GM21360 (cell line): Measurements from ENCODE around the gene LRRC4.

Experiments used
- ATAC-seq: cut with Tn5 transposase; IDR thresholded peaks from one replicate; pipeline ENCODE4 v1.9.1; 2021; ENCODE audit warnings: mild to moderate bottlenecking, moderate library complexity; ENCODE audit not compliant: unreplicated experiment

The LRRC4 gene

DNA sequence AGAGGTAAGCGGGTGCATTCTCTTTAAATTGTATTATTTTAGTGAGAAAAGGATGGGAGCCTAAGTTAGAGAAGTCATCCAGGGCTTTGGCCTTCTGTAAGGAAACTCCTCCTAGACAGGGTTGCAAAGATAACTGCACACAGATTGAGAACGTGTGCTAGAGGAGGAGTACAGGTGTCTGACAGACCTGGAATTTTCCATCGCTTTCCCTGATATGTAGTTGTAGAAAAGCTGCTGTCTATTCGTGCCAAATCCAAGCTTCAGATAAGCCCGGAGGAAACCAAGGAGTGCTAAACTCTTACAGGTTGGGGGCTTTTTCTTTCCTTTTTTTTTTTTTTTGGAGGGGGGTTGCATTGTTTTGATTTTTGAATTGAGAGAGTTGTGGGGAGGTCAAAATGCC, 23.1 kb downstream of the LRRC4 start:
- no peak for ATAC-seq

DNA sequence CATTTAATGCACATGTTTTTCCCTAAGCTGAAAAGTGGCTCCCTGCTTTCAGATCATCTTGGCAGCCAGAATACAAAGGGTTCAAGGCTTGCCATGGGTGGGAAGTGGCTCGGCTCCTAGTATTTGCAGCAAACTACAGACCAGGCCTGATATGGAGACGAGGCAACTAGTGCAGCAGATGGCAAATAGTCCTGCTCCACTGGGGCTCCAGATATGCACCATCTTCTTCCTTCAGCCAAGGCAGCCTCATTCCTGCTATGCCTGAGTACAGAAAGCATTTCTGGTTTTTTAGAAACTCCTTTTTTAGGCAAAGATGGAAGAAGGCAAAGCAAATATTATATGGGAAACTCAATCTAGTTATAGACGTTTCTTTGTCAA, 23.9 kb downstream of the LRRC4 start:
- ATAC-seq, result no peak

DNA sequence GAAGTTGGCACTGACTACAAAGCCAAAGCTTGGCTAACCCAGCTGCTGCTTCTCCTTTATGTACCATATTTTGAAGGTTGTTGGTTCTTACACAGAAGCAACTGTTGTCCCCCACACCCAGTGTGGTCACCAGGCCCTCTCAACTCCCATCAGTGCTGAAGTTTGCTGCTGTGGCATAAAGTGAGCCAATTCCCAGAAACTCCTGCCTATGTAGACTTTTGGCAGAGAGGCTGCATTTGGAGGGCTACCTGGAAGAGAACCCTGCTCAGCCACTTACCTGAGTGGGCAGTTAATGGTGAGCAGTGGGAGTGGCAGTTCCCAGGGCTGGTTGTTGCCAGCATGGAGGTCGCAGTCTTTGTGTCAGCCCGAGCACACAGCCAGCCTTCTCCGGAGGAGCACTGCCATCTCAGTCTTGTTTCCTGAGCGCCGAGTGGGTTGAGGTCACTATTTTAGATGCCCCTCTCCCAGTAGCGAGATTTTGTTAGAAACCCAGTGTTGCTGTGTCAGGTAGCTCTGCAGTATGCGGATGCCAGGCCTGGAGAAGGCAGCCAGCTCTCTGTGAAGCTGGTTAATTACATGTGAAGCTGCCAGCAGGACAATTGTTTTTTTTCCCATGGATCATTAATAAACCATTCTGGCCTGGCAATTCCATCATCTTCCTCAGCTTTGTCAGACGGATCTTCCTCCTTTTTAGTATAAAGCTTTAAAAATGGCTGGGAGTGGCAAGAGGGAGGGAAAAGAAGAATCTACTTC, 24.5 kb downstream of the LRRC4 start:
- no peak for ATAC-seq

DNA sequence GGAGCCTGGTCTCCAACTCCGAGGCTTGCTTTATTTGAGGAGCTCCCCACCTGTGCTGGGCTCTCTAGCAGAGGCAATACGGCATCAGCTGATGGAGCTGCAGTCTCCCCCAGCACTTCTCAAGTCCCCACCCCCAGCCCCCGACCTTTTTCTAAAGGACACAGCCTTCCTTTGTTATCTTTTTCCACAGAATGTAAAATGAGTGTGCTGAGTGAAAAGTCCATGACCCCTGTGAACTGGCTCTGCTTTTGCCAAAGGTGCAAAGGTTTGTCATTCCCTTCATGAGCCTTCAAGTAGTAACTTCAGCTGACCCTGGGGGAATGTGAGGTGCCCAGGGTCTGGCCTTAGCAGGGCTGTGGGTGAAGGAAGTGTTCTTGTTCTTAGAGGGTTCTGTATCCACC, 25.5 kb downstream of the LRRC4 start:
- no peak for ATAC-seq

DNA sequence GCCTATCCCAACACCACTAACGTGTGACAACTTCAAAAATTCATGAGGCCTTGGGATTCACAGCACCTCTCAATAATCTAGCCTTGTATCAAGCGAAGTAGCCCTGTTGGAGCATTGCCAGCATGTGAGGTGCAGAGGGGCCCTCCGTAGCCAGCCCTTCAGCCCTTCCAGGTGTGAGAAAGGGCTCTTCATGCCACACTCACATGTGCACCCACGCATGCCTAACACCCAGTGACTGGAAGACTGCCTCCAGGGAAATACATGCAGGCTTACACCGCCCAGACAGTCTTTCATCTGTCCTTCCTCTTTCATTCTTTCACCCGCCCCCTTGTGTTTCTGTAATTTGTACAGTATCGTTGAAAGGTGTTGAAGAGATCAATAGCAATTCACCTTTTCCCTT, 26.1 kb downstream of the LRRC4 start:
- no peak for ATAC-seq

DNA sequence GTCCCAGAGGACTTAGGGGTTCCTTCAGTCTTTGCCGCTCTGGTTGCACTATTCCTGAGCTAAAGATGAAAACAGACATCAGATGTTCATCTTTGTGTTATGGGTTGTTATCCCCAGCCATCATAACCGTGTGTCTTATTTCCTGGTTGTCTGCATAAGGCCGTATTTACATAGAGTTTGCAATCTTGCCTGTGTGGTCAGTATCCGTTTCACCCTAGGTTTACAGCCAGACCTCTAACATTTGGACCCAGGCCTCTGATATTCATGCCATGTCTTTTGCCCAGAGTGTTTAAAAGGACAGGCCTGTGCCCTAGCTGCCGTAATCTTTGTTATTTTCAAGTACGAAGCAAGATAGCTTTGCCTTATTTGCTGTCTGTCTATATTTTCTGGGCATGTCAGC, 26.6 kb downstream of the LRRC4 start:
- ATAC-seq, result no peak

DNA sequence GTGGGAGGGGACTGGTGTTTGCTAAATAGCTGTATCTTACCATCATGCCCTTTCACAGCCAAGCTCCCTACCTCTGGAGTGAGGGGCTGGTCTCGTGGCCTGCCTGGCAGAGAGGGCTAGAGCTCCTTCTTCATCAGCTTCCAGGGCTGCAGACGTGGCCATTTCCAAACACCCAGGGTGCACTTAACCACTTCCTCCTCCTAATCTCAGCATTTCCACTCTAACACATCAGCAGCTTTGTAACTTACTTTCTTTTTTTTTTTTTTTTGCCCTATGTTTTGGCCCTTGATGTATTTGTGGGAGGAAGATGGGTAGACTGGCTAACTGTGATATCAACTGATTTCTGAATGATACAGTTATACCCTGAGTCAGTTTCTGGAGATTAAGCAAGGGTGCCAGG, 27.4 kb downstream of the LRRC4 start:
- ATAC-seq, result no peak

DNA sequence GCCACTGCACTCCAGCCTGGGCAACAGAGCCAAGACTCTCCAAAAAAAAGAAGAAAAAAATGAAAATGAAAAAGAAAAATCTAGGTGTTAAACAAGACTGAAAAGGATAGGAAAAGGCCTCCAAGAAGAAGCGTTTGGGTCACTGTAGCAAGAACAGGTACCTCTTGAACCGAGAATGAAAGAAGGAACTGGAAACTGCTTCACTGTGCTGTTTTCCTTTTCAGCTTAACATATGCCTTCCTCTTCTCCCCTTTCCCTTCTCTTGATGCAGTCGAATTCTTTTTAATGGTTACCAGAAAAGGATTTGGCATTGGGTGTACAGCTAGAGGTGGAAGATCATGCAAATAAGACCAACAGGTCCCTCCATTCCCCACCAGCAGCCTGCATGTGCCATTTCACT, 28.1 kb downstream of the LRRC4 start:
- peak; percentile 66 for ATAC-seq

DNA sequence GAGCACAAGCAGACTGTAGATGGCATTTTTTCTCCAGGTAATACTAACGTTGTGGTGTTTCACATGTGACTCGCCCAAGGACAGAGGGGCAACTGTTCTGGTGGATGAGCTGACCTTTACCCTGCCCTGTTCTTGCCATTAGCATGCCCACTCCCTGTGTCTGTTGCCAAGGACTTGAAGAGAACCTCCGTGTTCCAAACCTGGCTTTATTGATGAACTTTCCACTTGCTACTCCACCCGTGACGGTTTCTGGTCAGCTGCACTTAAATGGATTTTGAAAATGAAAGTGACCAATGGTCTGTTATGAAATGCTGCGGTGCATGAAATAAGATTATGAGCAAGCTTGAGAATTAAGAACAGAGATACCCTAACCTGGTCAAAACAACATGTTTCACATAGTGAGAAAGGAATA, 30.4 kb downstream of the LRRC4 start:
- no peak for ATAC-seq

DNA sequence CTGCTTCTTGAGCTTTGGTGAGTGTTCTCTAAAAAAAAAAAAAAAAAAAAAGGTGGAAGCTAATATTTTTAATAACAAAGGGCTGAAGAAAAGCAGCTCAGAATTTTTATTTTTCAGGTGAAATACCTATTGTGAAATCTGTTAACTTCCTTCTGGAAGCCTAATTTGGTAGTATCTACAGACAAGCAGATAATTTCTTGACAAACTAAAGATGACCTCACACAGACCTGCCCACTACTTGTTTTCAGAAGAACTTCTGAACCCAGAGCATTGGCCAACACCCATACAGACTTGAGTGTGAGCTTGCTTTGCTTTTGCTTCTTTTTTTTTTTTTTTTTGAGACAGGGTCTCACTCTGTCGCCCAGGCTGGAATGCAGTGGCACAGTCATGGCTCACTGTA, 31.2 kb downstream of the LRRC4 start:
- no peak for ATAC-seq

DNA sequence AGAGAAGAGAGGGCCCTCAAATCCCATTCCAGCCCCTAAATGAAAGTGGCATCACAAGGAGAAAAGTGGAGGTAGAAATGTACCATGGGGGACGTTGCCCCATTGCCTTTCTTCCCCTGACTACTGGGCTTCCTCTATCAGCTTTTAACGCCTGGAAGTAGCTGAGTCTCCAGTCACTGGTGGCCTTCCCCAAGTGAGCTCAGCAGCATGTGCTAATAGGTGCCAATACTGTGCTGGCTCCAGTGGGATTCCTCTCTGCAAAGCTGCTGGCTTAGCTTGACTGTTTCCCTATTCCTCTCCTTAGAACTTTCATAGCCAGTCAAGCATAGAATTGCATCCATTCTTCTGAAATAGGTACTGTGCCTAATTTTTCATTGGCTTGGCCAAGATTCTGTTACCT, 32.6 kb downstream of the LRRC4 start:
- ATAC-seq, result no peak

DNA sequence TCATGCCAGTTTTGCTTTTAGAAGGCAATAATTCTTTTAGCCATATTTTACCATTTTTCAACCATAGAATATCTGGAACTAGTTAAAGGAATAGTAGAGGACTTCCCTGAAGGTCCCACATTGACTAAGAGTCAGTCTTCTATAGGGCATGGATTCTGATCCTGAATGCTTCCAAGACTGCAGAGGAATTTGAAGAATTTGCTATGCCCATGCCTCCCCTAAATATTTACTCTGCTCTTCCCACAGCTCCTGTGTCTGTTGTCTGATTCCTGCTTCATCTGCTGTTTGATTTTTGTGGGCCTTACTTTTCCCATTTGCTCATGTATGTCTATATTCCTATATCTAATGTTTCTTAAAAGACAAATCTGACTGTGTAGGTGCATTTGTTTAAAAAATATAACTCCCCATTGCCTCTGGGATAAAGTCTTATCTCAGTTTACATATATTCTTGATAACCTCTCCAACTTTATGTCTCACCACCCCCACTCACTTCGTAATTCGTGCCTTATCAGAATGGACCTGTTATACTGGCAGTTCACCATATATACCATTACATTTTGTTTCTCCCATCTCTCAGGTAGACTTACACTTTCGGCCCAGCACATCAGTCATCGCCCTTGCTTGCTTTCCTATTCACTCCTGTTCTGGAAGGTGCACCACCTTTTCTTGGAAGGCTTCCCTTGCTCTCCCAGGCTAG, 33.9 kb downstream of the LRRC4 start:
- ATAC-seq, result no peak

DNA sequence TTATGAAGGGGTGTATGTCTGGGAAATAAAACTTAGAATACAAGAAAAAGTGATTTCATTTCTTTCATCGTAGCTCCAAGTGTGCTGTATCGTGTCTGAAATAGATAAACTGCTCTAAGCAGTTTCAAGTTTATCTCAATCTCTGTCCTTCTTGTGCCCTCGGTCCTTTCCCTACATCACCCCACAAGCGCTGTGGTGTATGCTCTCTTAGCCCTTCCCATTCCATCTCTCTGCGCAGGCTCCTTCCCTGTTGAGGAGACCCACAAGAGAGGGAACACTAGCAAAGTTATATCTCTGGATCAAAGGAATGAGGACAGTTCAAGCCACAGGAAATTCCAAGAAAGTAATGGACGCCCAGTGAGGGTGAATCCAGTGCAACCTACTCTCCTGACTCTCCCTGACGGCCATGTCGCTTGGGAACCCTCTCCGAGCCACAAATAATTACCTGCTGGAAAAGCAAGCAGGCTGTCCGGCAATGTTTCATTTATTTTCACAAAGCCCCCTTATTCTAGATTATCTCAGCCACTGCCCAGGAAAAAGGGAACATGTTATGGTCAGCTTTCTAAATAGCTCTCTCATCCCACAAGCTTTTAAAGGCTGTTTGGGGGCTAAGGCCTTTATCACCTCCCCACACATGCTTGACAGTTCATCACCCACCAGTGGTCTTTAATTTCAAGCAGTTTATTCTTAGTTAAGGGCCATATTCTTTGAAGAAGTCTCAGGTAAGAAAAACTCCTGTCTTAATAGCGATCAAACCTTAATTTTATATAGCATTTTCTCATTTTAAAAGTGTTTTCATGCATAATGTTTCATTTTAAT, 34.8 kb downstream of the LRRC4 start:
- no peak for ATAC-seq

DNA sequence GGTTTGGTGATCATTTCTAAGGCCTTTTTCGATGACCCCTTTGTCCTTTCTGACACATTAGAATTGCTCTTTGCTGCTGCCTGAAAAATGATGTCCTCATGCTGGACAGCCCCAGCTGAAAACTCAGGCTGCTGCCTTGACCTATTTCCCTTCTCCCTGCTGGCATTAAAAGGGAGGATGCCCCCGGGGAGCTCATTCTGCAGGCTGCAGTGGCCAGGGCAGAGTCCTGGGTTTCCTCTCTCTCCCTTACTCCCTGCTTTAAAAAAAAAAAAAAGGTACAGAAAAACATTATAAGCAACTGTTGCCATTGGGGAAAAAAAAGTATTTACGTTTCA, 35.4 kb downstream of the LRRC4 start:
- ATAC-seq, result no peak

DNA sequence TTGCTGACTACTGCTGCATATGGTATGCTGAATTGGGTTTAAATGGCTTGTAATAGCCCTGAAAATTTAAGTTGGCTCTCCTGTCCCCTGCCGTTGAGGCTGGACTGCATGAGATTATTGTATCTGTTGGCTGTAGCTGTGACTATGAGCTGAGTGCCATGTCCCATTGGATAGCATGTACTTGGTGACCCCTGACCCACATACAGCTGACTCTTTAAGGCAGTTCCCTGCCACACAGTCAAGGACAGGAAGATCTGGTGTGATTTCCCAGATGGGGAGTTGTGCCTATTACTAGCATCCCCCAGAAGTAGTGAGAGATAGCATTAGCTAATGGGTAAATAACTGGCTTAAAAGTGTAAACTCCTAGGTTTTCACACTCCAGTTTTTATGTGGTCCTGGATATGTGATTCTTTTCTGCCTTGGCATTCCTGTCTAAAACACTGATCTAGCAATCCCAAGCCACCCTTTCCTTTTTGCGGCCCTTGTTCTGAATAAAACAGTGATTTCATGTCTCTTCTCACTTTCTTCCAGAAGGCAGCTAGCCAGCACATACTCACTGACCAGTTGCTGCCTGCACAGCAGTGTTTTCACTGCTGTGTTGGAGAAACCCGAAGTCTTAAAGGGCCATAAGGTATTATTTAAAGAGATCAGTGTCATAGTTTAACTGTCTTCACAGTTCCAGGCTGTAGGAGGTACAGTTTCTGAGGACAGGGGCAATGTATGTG, 35.9 kb downstream of the LRRC4 start:
- no peak for ATAC-seq

DNA sequence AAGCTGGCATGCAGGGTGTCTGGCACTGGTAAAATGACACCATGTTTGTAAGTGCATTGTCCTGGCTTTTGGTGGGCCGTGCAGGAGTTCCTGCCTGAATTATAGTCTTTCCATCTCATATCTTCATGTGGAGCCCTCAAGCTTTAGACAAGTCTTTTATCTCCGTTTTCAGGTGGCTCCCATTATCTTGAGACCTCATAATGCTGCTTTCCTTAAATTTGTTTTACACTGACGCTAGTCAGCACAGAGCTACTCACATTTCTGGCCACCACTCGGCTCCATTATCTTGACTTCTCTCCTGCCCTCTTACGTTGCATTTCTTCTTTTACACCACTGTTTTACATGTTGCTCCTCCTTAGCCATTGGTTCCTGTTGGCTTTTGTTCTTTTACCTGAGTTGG, 37.2 kb downstream of the LRRC4 start:
- ATAC-seq, result no peak

DNA sequence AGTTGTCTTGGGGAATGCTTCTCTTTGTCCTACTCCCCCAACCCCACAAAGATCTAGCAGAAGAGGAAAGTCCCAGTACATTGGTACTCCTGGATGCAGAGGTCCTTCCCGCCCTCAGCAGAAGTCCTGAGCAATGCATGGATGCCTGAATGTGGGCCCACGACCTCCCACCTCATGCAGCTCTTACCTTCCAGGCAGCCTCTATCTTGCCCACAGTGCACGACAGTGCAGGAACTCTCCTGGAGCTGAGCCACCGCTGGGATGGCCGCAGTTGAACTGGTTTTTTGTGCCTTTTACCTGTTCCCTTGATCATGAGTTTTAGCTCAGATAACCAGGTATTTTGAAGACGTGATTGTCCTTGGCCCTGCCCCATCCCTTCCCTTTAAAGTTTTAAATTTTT, 37.9 kb downstream of the LRRC4 start:
- ATAC-seq, result no peak

DNA sequence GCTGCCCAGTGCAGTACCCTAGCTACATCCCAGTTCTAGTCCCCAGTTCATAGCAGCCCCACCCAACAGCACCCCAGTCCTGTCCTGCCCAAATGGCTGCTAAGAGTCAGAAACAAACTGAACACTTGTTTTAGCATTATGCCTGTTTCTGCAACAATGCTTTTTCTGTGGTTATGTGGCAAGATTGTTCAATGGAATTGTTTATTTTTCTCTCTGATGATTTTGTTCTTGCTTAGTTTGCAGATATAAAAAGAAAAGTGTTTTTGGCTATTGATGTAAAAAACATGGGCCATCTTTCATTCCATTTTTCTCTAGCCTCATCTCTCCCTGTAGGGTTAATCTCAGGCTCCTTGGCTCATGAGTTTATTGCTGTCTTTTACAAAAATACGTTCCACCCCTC, 42.5 kb downstream of the LRRC4 start:
- ATAC-seq, result no peak

DNA sequence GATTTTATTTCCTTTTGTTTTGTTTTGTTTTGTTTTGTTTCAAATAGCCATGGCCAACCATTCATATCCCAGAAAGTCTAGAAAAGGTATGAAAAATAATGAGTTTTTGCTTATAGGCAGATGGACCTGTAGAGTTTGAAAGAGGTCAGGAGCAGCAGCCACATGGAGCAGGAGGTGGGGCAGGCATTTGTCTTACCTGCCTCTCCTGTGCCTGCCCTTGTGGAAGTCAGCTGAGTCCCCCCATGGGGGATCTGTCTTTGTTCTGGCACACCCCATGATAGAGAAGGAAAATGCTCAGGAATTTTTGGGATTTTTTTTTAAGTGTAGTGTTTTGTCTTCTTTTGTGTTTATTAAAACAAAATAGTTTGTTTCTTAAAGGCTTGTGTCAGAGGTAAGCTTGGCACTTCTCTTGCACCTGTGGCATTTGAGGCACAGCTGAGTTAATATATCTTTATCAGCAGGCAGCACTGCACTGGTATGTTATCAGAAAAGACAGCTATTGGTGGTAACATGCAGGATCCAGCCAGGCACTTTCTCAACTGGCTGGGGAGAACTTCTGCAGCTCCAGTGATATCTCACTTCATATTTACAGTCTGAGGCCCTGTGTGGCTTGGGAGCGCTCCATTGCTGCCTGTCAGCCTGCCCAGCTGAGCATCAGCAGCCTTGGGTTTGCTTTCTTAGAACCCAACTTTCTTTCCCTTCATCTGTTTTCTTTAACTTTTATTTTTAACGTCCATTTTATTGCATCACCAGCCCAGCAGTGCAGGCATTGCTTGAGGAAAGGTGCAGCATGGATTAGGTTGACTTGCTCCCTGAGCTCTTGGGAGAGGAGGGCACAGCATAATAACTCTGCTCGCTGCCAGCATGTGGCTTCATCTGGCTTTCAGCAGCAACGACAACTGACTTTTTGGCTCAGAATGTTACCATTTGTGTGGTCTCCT, 44.4 kb downstream of the LRRC4 start:
- no peak for ATAC-seq

DNA sequence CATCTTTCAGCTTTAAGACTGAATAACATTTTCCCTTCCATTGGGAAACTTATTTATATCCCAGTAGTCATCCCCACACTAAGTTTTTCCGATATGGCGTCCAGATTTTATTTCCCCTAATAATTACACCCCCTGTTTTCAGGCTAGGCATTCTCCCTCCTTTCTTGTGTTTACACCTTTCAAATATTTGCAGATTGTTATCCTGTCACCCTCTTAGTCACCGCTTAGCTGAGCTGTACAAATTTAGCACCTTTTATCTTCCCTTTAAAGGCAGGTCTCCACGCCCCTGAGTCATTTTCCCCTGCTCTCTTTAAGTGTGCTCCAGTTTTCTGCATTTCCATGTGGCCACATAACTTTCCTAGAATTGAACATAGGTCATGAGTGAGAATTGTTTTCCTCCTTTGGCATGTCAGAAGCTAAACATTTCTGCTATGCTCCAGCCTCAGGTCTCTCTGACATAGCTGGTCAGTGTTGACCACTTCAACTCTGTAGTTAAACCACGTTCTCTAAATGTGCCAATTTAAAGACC, 47.4 kb downstream of the LRRC4 start:
- no peak for ATAC-seq
